Endothelial cell of umbilical vein (primary cell): ENCODE measurements around the gene MCM3. TPM values are rescaled to one million over a fixed set of nuclear protein-coding genes. Genes with fewer than 3 reads are reported as not detected.

Source experiments
- BruUV-seq: library from RNA; stranded (reverse); fragments of 400-500 nt; replicated peaks from 2 replicates; lab custom pipeline; 2021; lab: Mats Ljungman, UMichigan
- CTCF ChIA-PET: fragments of 300-600, 350-600 bp; sonication (Branson Sonifier 250); formaldehyde crosslinking; loops from one replicate; lab custom pipeline; 2021; ENCODE audit warnings: antibody characterized with exemption, inconsistent platforms; lab: Charles Lee
- POLR2A ChIA-PET: fragments of 300-600, 350-600 bp; sonication (Branson Sonifier 250); formaldehyde crosslinking; loops from one replicate; lab custom pipeline; 2021; ENCODE audit warnings: antibody characterized with exemption, inconsistent platforms; lab: Charles Lee
- DNase-seq: peaks from one replicate; pipeline ENCODE4 v3.0.0-alpha.2; 2011; ENCODE audit warnings: low read depth, low spot score
- FAIRE-seq: peaks from 2 replicates; lab custom pipeline; 2011; peaks lifted over from hg19 to GRCh38; lab: Jason Lieb, UNC
- H2AFZ ChIP-seq: 2 replicates; pipeline ENCODE4 v1.6.0; 2012; ENCODE audit warnings: low read depth, low read length, control low read depth, inconsistent platforms
- H3K27ac ChIP-seq: 2 replicates; pipeline ENCODE4 v1.5.1; 2011; ENCODE audit warnings: low read depth, mild to moderate bottlenecking, control low read depth, low read length, moderate library complexity; ENCODE audit not compliant: insufficient read depth
- H3K27me3 ChIP-seq, 2 experiments: 2 replicates each; pipeline versions ENCODE4 v1.6.0 to v1.6.1; 2011; ENCODE audit warnings: low read length in 2 of 2, mixed read lengths in 1 of 2; ENCODE audit not compliant: control insufficient read depth in 2 of 2, insufficient read depth in 2 of 2
- H3K36me3 ChIP-seq, 2 experiments: 2 replicates in 1 of 2; 3 replicates in 1 of 2; pipeline ENCODE4 v1.5.1; 2011; ENCODE audit warnings: low read length in 2 of 2, mild to moderate bottlenecking in 1 of 2, moderate library complexity in 1 of 2; ENCODE audit not compliant: control insufficient read depth in 2 of 2, insufficient read depth in 2 of 2; ENCODE audit errors: extremely low read depth in 1 of 2
- H3K4me1 ChIP-seq: 3 replicates; pipeline ENCODE4 v1.5.1; 2011; ENCODE audit warnings: mild to moderate bottlenecking, low read length; ENCODE audit not compliant: control insufficient read depth, insufficient read depth; ENCODE audit errors: extremely low read depth
- H3K4me2 ChIP-seq: 2 replicates; pipeline ENCODE4 v1.6.1; 2011; ENCODE audit warnings: low read length, control low read depth, mixed read lengths; ENCODE audit not compliant: insufficient read depth
- H3K4me3 ChIP-seq, 3 experiments: fragments of 200-600 bp in 1 of 3; sonication (generic), shearing (Covaris generic) in 1 of 3; replicated peaks in 1 of 3; 2 replicates each; pipeline ENCODE4 v1.5.1; 2011 to 2016; ENCODE audit warnings: control low read depth in 3 of 3, low read length in 3 of 3, mild to moderate bottlenecking in 2 of 3, inconsistent platforms in 1 of 3, low read depth in 1 of 3, moderate library complexity in 1 of 3; ENCODE audit not compliant: insufficient read depth in 1 of 3
- H3K79me2 ChIP-seq: 2 replicates; pipeline ENCODE4 v1.6.0; 2012; ENCODE audit warnings: low read length, inconsistent platforms; ENCODE audit not compliant: control insufficient read depth, insufficient read depth
- H3K9ac ChIP-seq: replicated peaks from 2 replicates; pipeline ENCODE3; 2011; ENCODE audit warnings: low read length, control low read depth; ENCODE audit not compliant: insufficient read depth; ENCODE audit errors: extremely low read depth
- H3K9me1 ChIP-seq: replicated peaks from 3 replicates; pipeline ENCODE4 v1.6.0; 2011; ENCODE audit warnings: mild to moderate bottlenecking, low read length; ENCODE audit not compliant: control insufficient read depth, insufficient read depth; ENCODE audit errors: extremely low read depth
- H3K9me3 ChIP-seq: replicated peaks from 2 replicates; pipeline ENCODE4 v1.5.1; 2012; ENCODE audit warnings: low read length, inconsistent platforms; ENCODE audit not compliant: control insufficient read depth, insufficient read depth
- H4K20me1 ChIP-seq: replicated peaks from 2 replicates; pipeline ENCODE3; 2011; ENCODE audit warnings: mild to moderate bottlenecking, low read length; ENCODE audit not compliant: control insufficient read depth, insufficient read depth; ENCODE audit errors: extremely low read depth
- CTCF ChIP-seq, 2 donors: IDR thresholded peaks; 1 replicate in 1 of 2; 2 replicates in 1 of 2; pipeline ENCODE4 v1.5.1; 2011; ENCODE audit warnings: low read length in 2 of 2, mild to moderate bottlenecking in 2 of 2, moderate library complexity in 2 of 2, control low read depth in 1 of 2, inconsistent platforms in 1 of 2, low read depth in 1 of 2; ENCODE audit not compliant: insufficient read depth in 1 of 2; ENCODE audit errors: extremely low read depth in 1 of 2
- EZH2 ChIP-seq: IDR thresholded peaks from 2 replicates; pipeline ENCODE4 v1.6.1; 2012; ENCODE audit warnings: borderline replicate concordance, low read depth, mild to moderate bottlenecking, moderate library complexity, low read length, inconsistent platforms; ENCODE audit not compliant: severe bottlenecking
- FOS ChIP-seq: IDR thresholded peaks from 2 replicates; pipeline ENCODE4 v1.6.1; 2011; ENCODE audit warnings: mild to moderate bottlenecking, low read length, moderate library complexity, borderline replicate concordance; ENCODE audit not compliant: insufficient read depth
- GATA2 ChIP-seq: IDR thresholded peaks from 2 replicates; pipeline ENCODE4 v1.7.0; 2011; ENCODE audit warnings: low read depth, mild to moderate bottlenecking, moderate library complexity, mixed read lengths, low read length; ENCODE audit not compliant: insufficient read length, insufficient read depth
- JUN ChIP-seq: IDR thresholded peaks from 2 replicates; pipeline ENCODE4 v1.6.1; 2011; ENCODE audit warnings: borderline replicate concordance, low read depth; ENCODE audit not compliant: insufficient read length, insufficient read depth
- MAX ChIP-seq: IDR thresholded peaks from 2 replicates; pipeline ENCODE4 v1.6.1; 2011; ENCODE audit not compliant: insufficient read depth, insufficient read length
- MYC ChIP-seq: IDR thresholded peaks from one replicate; pipeline ENCODE4 v1.6.1; 2011; ENCODE audit warnings: mild to moderate bottlenecking, low read depth, low read length
- POLR2A ChIP-seq: IDR thresholded peaks from 2 replicates; pipeline ENCODE4 v1.6.1; 2012; ENCODE audit warnings: low read depth, mild to moderate bottlenecking, control low read depth, low read length
- POLR2AphosphoS5 ChIP-seq: IDR thresholded peaks from 2 replicates; pipeline ENCODE4 v1.6.1; 2012; ENCODE audit warnings: low read depth, mild to moderate bottlenecking, control low read depth, low read length, moderate library complexity; ENCODE audit not compliant: insufficient read depth
- dilution Hi-C: fragments of 300-500 bp; cut with MboI; formaldehyde crosslinking; loops from one replicate; pipeline ENCODE4 v1.15.0; 2019; ENCODE audit warnings: low sequenced_read_pairs; ENCODE audit not compliant: extremely low pct_ligation_motif_present
- intact Hi-C: fragments of 100-400 bp; cut with micrococcal nuclease; formaldehyde crosslinking; loops from one replicate; pipeline ENCODE4 v1.10.0; 2022
- polyA plus RNA-seq, 4 experiments: library from polyadenylated mRNA; depleted of rRNA in 3 of 4; stranded (reverse) in 3 of 4; unstranded in 1 of 4; fragments of >200 nt; gene quantifications; 2 replicates each; pipeline versions ENCODE4 v1.2.1 to v1.2.3, GENCODE V29; 2011 to 2012; ENCODE audit warnings: missing spikeins in 1 of 4
- total RNA-seq: library from RNA; stranded (reverse); gene quantifications from 2 replicates; pipeline ENCODE4 v1.2.3, GENCODE V29; 2021

MCM3 gene
- total and polyA plus RNA-seq, 2 donors (not counting 3 experiments of a cell fraction or from before 2014, with no cell fraction given) = 57.2 to 81.6 TPM

- Histone ChIP-seq H4K20me1 (no peaks in the 10 kb centered on the region), H3K27ac (no peak overlapping the region), H3K9me1 (no peaks in the 10 kb centered on the region), H2AFZ (no peak overlapping the region), H3K9me3 (no peaks in the 10 kb centered on the region), H3K9ac (no peak overlapping the region), H3K79me2 (no peaks in the 10 kb centered on the region), H3K4me3 (no peak overlapping the region), H3K4me1 (no peaks in the 10 kb centered on the region), H3K36me3 (no peaks in the 10 kb centered on the region), H3K27me3 (peaks cover 2% of the 10 kb centered on the region in 2 experiments), H3K4me2 (no peak overlapping the region)
- CTCF ChIA-PET = no interaction called here
- BruUV-seq = no TSS peak
- POLR2A ChIA-PET = no interaction called here
- TF ChIP-seq EZH2 (no peak), POLR2AphosphoS5 (no peak), CTCF (IDR thresholded peaks at IDR 0.05; ENCODE audit: extremely low read depth in 1 of 2, insufficient read depth in 1 of 2, low read depth in 1 of 2, low read length in 2 of 2) (no peak), POLR2A (no peak), FOS (no peak), MAX (no peak), GATA2 (no peak), JUN (no peak), MYC (no peak)
- dilution Hi-C loops = no loop called here
- FAIRE-seq (no peak), DNase-seq (no peak)
- intact Hi-C loops = no loop called here
Observed at GRCh38 chr6:52215787-52216186, 68.8 kb downstream of the MCM3 start.

Other genes starting within 250 kb of the MCM3 start
- not detected in 2 replicates for gene PKHD1, start 197.1 kb downstream of the MCM3 start, total RNA-seq
- gene PKHD1, start 197.1 kb downstream of the MCM3 start, polyA plus RNA-seq = not detected in 2 replicates
- not detected in 2 replicates for gene IL17A, start 98.4 kb downstream of the MCM3 start, total RNA-seq
- gene IL17A, start 98.4 kb downstream of the MCM3 start, polyA plus RNA-seq = not detected in 2 replicates
- gene IL17F, start 40.2 kb downstream of the MCM3 start, total RNA-seq = not detected in 2 replicates
- gene IL17F, start 40.2 kb downstream of the MCM3 start, polyA plus RNA-seq = not detected in 2 replicates
- 6.0 TPM in 2 replicates for gene PAQR8, start 77.4 kb upstream of the MCM3 start, total RNA-seq
- gene PAQR8, start 77.4 kb upstream of the MCM3 start, polyA plus RNA-seq = 4.3 TPM in 2 replicates
- 14.6 and 21.1 TPM in 2 replicates for gene EFHC1, start 135.6 kb upstream of the MCM3 start, total RNA-seq
- 17.6 and 18.5 TPM in 2 replicates for gene EFHC1, start 135.6 kb upstream of the MCM3 start, polyA plus RNA-seq